Stimulated activated naive CD8-positive, alpha-beta T cell treated with anti-CD3 and anti-CD28 coated beads, Interleukin-15, Interleukin-2, amounts not matched to agents 100 ng/mL and 50 ng/mL, for 24 hours (primary cell): ENCODE measurements around the gene CERK.

Source experiments
- H3K27ac Mint-ChIP-seq: one replicate; pipeline ENCODE4 v1.8.0; 2021; ENCODE audit warnings: mild to moderate bottlenecking, mixed read lengths
- H3K27me3 Mint-ChIP-seq: one replicate; pipeline ENCODE4 v1.8.0; 2021; ENCODE audit warnings: mixed read lengths
- H3K36me3 Mint-ChIP-seq: one replicate; pipeline ENCODE4 v1.8.0; 2021; ENCODE audit warnings: low read depth, mixed read lengths
- H3K4me1 Mint-ChIP-seq: one replicate; pipeline ENCODE4 v1.8.0; 2021; ENCODE audit warnings: low read depth, mixed read lengths
- H3K4me3 Mint-ChIP-seq: one replicate; pipeline ENCODE4 v1.8.0; 2021; ENCODE audit warnings: mild to moderate bottlenecking, mixed read lengths
- H3K9me3 Mint-ChIP-seq: one replicate; pipeline ENCODE4 v1.8.0; 2021; ENCODE audit warnings: mixed read lengths

CERK gene

DNA sequence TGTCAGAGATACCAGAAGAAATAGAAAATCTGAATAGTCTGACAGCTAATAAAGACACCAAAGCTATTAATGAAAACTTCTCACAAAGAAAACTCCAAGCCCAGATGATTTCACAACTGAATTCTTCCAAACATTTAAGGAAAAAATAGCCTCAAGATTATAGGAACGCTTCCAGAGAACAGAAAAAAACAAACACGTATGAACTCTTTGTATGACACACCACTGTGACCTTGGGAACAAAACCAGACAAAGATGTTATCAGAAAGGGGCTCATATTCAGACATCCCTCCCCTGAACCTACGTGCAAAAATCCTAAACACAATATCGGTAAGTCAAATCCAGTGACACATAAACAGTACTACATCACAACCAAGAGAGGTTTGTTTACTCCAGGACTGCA is 23.5 kb downstream of the CERK start:
- Mint-ChIP-seq H3K4me3 (no peak overlapping the region), H3K27ac (peak overlapping the region; percentile 34), H3K4me1 (peaks cover 3% of the 10 kb centered on the region), H3K36me3 (peaks cover 58% of the 10 kb centered on the region), H3K9me3 (no peaks in the 10 kb centered on the region), H3K27me3 (no peaks in the 10 kb centered on the region)

DNA sequence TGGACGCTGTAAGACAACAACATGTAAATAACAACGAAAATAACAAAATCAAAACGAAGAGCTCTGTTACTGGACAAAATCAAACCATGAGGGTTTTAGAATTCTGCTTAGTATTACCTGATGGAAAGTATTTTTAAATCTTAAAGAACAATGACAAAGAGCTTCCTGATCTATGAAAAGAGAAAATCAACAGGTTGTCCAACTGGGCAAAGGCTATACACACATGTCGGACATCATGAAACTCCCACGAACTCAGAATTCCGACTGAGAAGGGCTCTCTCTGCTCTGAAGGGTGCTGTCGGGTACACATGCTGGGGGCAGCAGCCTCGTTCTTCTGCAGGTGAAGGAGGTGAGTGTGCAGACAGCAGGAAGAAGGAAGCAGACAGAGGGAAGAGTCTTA is 25.8 kb downstream of the CERK start:
- H3K27me3 Mint-ChIP-seq = no peaks in the 10 kb centered on the region
- H3K27ac Mint-ChIP-seq = no peak overlapping the region
- peaks cover 70% of the 10 kb centered on the region for H3K36me3 Mint-ChIP-seq
- no peak overlapping the region for H3K4me3 Mint-ChIP-seq
- peaks cover 3% of the 10 kb centered on the region for H3K4me1 Mint-ChIP-seq
- no peaks in the 10 kb centered on the region for H3K9me3 Mint-ChIP-seq

DNA sequence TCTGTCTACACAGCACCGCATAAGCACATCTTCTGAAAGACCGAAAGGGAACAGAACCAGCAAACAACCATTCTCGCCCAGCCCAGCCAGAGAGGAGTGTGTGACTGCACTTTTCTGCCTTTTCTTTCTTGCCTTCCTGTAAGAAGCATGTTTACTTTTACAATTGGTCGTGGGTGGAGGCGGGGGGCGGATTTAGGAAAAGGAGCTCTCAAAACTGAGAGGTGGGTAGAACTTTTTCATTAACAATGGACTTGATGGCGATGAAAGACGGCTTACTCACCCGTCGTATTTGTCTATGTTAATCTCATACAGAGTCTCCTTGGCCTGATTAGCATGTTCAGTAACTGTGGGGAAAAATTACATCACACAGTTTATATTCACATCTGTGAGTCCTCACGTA is 27.2 kb downstream of the CERK start:
- H3K4me1 Mint-ChIP-seq = peaks cover 3% of the 10 kb centered on the region
- H3K9me3 Mint-ChIP-seq = no peaks in the 10 kb centered on the region
- H3K27me3 Mint-ChIP-seq = no peaks in the 10 kb centered on the region
- H3K36me3 Mint-ChIP-seq = peaks cover 77% of the 10 kb centered on the region
- no peak overlapping the region for H3K4me3 Mint-ChIP-seq
- H3K27ac Mint-ChIP-seq = no peak overlapping the region

DNA sequence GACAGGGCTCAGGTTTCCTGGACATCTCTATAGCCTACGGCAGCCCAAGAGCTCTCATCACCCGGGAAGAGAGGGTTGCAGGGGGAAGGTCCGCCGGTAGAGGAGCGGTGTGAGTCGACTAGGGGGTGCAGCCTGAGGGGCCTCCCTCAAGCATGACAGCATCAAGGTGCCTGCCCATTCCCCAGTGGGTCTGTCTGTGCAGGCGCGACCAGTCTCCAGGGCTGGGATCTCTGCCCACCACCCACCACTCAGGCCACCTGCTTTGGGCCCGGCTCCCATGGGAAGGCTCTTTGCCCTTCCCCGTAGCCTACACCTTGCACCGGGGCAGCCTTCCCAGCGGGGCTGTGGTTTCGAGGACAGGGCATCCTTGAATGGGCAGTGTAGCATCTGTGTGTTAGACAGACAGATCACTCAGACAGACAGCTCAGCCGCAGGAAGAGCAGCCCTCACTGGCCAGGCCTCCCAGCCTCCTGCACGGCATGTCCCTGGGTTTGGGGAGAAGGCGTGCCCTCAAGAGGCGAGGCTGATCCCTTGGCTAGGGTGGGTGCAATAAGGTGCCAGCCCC is 29.2 kb downstream of the CERK start:
- Mint-ChIP-seq H3K9me3 (no peaks in the 10 kb centered on the region), H3K36me3 (peaks cover 78% of the 10 kb centered on the region), H3K27ac (no peak overlapping the region), H3K4me3 (no peak overlapping the region), H3K4me1 (no peaks in the 10 kb centered on the region), H3K27me3 (no peaks in the 10 kb centered on the region)

DNA sequence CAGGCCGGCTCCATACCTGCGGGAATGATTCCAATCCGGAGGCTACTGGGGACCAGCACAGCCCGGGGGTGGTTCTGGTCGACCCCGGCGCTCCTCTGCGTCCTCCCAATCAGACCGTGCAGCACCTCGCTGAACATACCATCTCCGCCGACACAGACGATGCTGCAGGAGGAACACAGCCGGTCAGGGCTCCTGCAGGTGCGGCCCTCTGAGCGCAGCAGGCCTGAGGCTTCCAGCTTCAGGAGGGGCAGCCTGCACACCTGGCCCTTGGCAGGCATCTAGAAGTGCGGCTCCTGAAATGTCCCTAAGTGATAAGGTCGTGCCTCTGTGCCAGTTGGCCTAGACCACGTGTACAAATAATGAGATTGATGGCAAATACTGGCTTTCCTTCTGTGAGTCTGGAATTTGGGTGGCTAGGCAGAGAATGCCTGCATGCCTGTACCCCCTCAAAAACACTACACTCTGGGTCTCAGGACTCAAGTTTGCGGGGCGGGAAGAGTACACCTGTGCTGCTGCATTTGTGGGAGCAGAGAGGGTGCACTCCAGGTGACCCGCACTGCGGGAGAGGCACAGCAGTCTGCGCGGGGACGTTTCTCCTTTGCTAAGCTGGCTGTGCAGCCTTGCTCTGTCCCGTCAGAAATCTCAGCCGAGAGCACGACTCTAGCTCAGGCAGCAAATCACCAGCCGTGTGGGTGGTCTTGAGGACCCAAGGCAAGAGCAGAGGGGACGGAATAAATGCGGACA is 30.1 kb downstream of the CERK start:
- Mint-ChIP-seq H3K4me1 (no peaks in the 10 kb centered on the region), H3K27ac (no peak overlapping the region), H3K9me3 (no peaks in the 10 kb centered on the region), H3K27me3 (no peaks in the 10 kb centered on the region), H3K36me3 (peaks cover 75% of the 10 kb centered on the region), H3K4me3 (no peak overlapping the region)

DNA sequence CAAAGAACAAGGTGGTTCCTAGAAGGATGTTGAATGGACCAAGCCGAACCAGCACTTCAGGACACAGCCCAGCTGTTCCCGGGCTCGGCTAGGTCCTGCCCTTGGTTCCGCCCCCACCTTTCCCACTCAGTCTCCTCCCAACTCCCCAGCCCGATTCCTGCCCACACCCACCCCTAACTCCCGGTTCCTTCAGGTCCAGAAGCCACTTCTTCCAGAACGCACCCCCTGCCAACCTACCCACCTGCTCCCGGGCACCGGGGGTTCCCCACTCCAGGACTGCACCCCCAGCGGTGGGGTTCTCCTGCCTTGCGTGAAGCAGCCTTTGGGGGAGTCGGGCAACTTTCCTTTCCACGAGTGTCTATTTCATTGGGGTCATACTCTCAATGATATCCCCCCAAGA is 30.7 kb downstream of the CERK start:
- Mint-ChIP-seq H3K4me3 (no peak overlapping the region), H3K9me3 (no peaks in the 10 kb centered on the region), H3K27ac (no peak overlapping the region), H3K36me3 (peaks cover 77% of the 10 kb centered on the region), H3K27me3 (no peaks in the 10 kb centered on the region), H3K4me1 (no peaks in the 10 kb centered on the region)

DNA sequence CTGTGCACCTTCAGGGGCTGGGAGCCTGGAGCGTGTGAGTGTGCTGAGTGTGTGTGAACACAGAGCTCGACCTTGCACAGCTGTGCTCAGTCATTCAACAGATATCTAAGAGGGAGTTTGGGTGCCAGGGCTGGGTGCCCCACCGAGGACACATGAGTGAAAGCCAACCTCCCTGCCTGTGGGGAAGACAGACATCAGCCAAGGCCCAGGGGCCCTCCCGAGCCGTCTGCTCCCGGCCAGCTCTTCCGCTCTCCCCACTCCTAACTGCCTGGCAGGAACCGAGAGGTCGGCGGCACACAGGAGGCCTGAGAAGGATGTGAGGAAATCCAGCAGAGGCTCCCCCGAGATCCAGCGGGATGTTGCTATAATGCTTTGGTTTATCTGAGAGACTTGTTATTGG is 32.0 kb downstream of the CERK start:
- Mint-ChIP-seq H3K4me1 (no peaks in the 10 kb centered on the region), H3K27me3 (no peaks in the 10 kb centered on the region), H3K27ac (no peak overlapping the region), H3K9me3 (no peaks in the 10 kb centered on the region), H3K4me3 (no peak overlapping the region), H3K36me3 (peaks cover 66% of the 10 kb centered on the region)

DNA sequence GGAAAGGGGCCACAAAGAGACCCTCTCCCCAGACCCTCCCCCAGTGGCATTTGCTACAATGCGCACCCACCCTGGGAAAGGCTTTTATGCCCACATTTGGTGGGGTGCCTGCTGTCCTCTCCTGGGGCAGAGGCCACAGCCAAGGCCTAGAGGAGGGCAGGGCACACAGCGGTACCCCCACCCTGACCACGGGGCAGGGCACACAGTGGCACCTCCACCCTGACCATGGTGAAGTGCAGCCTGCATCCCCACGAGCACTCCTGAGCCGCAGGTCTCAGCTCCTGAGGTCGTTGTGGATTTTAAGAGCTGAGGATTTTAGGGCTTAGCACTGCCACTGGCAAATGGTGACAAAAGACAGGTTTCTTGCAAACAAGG is 34.1 kb downstream of the CERK start:
- Mint-ChIP-seq H3K4me1 (no peaks in the 10 kb centered on the region), H3K27ac (no peak overlapping the region), H3K36me3 (peaks cover 61% of the 10 kb centered on the region), H3K27me3 (no peaks in the 10 kb centered on the region), H3K9me3 (no peaks in the 10 kb centered on the region), H3K4me3 (no peak overlapping the region)

DNA sequence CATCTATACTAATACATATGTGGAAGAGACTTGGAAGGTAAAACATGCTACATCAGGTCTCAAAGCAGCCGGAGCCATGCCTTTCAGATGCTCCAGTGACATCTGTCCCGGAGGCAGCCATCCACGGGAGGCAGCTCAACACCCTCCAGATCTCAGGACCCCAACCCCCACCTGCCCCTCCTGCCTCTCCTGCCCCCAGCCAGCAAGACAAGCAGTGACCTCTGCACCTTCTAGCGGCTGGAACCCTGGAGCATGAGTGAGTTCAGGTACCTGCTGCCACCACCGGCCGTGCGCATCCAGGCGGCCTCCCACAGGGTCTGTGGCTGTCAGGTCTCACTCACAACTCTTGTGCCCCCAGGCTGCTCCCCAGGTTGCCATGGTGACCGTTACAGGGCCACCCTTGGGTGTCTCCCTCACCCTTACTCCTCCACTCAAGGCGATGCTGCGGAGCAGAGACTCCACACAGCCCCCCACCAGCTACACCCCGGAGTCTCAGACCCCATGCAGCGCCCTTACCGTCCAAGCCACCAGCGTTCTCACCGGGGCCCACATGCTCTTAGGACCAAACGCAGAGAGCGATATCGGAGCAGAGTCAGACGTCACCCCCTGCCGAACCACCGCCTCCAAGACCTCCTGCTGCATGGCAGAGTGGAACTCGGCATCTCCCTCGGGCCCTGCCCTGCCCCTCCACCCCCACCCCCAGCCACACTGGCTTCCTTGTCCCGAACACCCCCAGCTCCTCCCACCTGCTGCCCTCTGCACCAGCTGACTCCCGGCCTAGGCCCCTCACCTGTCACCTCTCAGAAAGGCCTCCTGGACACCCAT is 34.7 kb downstream of the CERK start:
- peaks cover 60% of the 10 kb centered on the region for H3K36me3 Mint-ChIP-seq
- no peak overlapping the region for H3K27ac Mint-ChIP-seq
- no peaks in the 10 kb centered on the region for H3K9me3 Mint-ChIP-seq

DNA sequence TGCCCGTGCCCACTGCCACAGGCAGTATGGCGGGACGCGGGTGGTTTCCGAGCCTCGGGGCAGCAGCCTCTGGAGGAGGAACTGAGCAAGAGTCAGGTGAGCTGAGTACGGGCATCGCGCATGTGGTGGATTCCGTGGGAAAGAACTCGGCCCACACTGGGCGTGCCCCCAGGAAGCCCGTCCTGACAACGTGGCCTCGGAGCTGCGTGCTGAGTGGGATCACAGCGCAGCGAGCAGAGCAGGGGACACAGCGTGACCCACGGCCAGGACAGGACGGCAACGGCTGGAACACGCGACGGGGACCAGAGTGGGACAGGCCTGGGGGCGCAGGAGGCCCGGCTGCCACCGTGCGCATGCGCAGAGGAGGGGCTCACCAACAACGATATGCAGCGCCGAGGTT is 36.8 kb downstream of the CERK start:
- Mint-ChIP-seq H3K36me3 (peaks cover 49% of the 10 kb centered on the region), H3K4me3 (no peak overlapping the region), H3K9me3 (no peaks in the 10 kb centered on the region), H3K27ac (no peak overlapping the region), H3K27me3 (no peaks in the 10 kb centered on the region), H3K4me1 (no peaks in the 10 kb centered on the region)

More for the DNA sequence above, 34.7 kb downstream of the CERK start:
- no peaks in the 10 kb centered on the region for H3K27me3 Mint-ChIP-seq
- H3K4me3 Mint-ChIP-seq = no peak overlapping the region
- H3K4me1 Mint-ChIP-seq = no peaks in the 10 kb centered on the region

DNA sequence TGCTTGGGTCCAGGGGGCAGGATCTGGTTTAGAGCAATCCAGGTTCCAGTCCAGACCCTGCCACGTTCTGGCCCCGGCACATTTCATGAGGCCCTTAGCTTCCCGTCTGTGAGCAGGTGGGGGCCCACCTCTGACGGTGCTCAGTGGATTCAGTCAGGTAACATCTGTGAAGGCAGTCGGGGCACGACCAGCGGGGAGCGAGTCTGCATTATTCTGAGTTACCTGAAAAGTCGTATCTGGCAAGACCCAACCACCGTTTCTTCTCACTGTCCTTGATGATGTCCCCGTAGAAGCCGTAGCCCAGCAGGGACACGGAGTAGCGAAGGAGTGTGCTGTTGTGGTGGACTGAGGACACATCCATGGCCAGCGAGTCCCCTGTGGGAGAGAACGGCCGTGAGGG is 39.0 kb downstream of the CERK start:
- H3K4me3 Mint-ChIP-seq = no peak overlapping the region
- H3K9me3 Mint-ChIP-seq = no peaks in the 10 kb centered on the region
- H3K27me3 Mint-ChIP-seq = no peaks in the 10 kb centered on the region
- H3K4me1 Mint-ChIP-seq = no peaks in the 10 kb centered on the region
- no peak overlapping the region for H3K27ac Mint-ChIP-seq
- peaks cover 41% of the 10 kb centered on the region for H3K36me3 Mint-ChIP-seq

DNA sequence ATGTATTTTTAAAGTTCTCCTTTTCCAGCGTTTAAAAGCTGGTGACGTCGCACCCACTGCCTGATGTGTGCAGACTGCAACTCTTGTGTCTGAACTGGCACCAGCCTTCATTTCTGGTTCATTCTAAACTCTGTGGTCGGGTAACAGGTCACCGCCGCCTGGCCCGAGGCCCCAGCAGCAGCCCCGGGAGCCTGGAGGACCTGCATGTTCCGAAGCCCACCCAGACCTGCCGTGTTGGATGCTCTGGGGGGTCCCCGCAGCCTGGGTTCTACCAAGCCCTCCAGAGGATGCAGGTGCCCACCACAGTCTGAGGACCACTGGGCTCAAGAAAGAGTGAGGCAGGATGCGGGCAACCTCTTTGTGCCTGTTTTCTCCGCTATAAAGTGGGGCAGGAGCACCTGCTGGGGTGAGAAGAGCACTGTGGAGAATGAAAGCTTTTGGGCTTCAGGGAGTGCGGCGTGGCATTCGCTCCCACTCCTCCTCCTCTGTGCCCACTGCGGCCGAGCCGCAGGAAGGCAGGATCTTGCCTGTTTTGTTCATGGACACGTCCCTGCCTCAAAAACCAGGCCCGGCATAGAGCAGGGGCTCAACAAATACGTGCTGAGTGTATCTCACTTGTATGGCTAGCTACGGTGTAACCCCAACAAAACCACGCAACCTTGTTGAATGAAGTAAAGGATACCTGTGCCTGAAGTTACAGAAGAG is 40.1 kb downstream of the CERK start:
- no peak overlapping the region for H3K4me3 Mint-ChIP-seq
- peaks cover 43% of the 10 kb centered on the region for H3K36me3 Mint-ChIP-seq
- H3K27me3 Mint-ChIP-seq = no peaks in the 10 kb centered on the region
- no peaks in the 10 kb centered on the region for H3K4me1 Mint-ChIP-seq
- H3K27ac Mint-ChIP-seq = no peak overlapping the region
- H3K9me3 Mint-ChIP-seq = no peaks in the 10 kb centered on the region

DNA sequence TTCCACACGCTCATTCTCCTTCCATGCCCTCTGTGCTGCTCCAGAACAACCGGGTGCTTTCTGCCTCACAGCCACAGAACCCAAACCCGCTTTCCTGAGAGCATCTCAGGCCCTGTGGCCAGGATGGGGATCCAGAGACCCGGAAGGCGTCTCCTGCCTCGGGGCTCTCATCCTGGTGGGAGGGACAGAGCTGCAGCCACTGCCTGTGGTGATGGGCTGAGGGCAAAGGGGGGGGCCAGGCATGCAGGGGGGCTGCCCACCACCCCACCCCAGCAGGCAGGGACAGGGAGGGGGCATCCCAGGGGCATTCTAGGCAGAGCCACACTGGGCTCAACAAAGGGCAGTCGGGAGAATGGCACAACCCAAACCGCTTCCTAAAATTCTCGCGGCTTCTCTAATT is 41.4 kb downstream of the CERK start:
- H3K36me3 Mint-ChIP-seq = peaks cover 43% of the 10 kb centered on the region
- no peak overlapping the region for H3K4me3 Mint-ChIP-seq
- no peaks in the 10 kb centered on the region for H3K9me3 Mint-ChIP-seq
- H3K27me3 Mint-ChIP-seq = no peaks in the 10 kb centered on the region
- H3K27ac Mint-ChIP-seq = no peak overlapping the region
- H3K4me1 Mint-ChIP-seq = no peaks in the 10 kb centered on the region

DNA sequence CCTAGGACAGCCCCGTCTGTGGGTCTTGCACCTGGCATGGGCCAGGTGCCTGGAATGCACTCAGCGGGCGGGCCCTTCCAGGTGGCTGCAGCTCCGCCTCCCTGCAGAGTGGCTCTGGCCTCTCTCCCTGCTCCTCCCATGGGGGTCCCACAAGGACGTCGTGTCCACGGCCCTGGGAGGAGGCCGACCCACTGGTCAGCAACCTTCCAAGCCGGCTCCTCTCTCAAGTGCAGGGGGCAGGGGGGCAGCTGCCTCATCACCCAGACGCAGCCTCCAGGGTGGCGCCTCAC is 41.9 kb downstream of the CERK start:
- H3K36me3 Mint-ChIP-seq = peaks cover 47% of the 10 kb centered on the region
- H3K4me1 Mint-ChIP-seq = no peaks in the 10 kb centered on the region
- H3K4me3 Mint-ChIP-seq = no peak overlapping the region
- H3K27me3 Mint-ChIP-seq = no peaks in the 10 kb centered on the region
- no peaks in the 10 kb centered on the region for H3K9me3 Mint-ChIP-seq
- H3K27ac Mint-ChIP-seq = no peak overlapping the region
